NB4 (cell line): ENCODE measurements around the gene ELAC1.
"Not testable (repeated sequence)": the region's sequence is repeated elsewhere in the genome, so short reads cannot be mapped to it uniquely, and the experiment has no call there.

Experiments used
- DNase-seq: peaks from one replicate; pipeline ENCODE4 v3.0.0; 2010; ENCODE audit warnings: low read depth
- H3K4me3 ChIP-seq: one replicate; pipeline ENCODE4 v1.5.1; 2011; ENCODE audit warnings: mild to moderate bottlenecking, low read depth, low read length, moderate library complexity
- CTCF ChIP-seq: IDR thresholded peaks from one replicate; pipeline ENCODE4 v1.5.1; 2012; ENCODE audit warnings: low read depth, low read length
- MAX ChIP-seq: IDR thresholded peaks from 2 replicates; pipeline ENCODE4 v1.6.1; 2011; ENCODE audit warnings: low read depth, low read length
- MYC ChIP-seq: IDR thresholded peaks from 2 replicates; pipeline ENCODE4 v1.6.1; 2011; ENCODE audit warnings: low read depth, low read length
- POLR2A ChIP-seq: IDR thresholded peaks from 2 replicates; pipeline ENCODE4 v1.6.1; 2011; ENCODE audit warnings: mild to moderate bottlenecking; ENCODE audit not compliant: insufficient read length; ENCODE audit errors: extremely low read depth

Gene ELAC1

GRCh38 chr18:50961974-50962373, 5.9 kb upstream of the ELAC1 start:
- no peak overlapping the region for H3K4me3 ChIP-seq
- DNase-seq: no peak
- TF ChIP-seq MAX (no peak), POLR2A (no peak), CTCF (no peak), MYC (no peak)

- TF ChIP-seq MYC (no peak), CTCF (no peak), MAX (no peak)
- H3K4me3 ChIP-seq: peak overlapping the region; percentile 87
- DNase-seq: no peak
Observed at GRCh38 chr18:50969448-50969847, 1.6 kb downstream of the ELAC1 start.

DNA sequence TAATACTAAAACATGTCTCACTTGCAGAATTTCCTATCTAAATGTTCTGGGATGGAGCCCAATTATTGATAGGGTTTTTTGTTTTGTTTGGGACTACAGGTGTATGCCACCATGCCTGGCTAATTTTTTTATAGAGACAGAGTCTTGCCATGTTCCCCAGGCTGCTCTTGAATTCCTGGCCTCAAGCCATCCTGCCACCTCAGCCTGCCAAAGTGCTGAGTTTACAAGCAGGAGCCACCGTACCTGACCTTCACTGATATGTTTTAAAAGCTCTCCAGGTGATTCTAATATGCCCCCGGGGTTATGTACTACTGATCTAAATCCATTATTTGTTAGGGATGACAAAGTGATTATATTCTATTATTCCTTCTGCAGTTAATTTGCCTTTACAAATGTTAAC, 2.2 kb downstream of the ELAC1 start:
- no peak for DNase-seq
- no peak overlapping the region for H3K4me3 ChIP-seq
- TF ChIP-seq CTCF (no peak), MAX (no peak), MYC (no peak), POLR2A (no peak)

- DNase-seq: peak; percentile 28
- H3K4me3 ChIP-seq: not testable (repeated sequence)
Observed at GRCh38 chr18:50972404-50972803, 4.6 kb downstream of the ELAC1 start.

- DNase-seq: peak; percentile 67
- no peak overlapping the region for H3K4me3 ChIP-seq
- TF ChIP-seq MYC: no peak
- TF ChIP-seq MAX: peak; percentile 24; the same call in 1 of the 2 replicates
Observed at GRCh38 chr18:50973367-50974126, 5.7 kb downstream of the ELAC1 start.

- TF ChIP-seq MYC (no peak), CTCF (no peak), MAX (no peak), POLR2A (no peak)
Observed at GRCh38 chr18:50977037-50977760, 9.4 kb downstream of the ELAC1 start.

DNA sequence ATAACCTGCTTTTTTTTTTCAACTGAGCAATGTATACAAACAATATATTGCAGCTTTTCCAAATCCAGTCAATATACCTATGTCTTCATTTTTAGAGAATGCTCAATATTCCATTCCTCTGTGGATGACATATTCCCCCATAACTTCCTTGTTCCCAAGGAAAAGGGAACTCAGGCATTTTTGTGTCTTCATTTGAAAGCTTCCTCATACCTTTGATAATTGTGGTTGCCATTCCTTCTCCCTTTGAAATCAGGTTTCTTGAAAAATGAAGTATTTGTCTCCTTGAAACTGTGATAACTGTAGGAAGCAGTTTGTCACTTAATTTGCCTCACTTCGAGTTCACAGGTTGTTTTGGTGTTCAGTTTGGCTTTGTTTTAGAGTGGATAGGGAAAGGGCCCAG, 13.5 kb downstream of the ELAC1 start:
- no peak for TF ChIP-seq MYC
- TF ChIP-seq POLR2A: no peak
- no peak for TF ChIP-seq CTCF
- TF ChIP-seq MAX: no peak
- no peak overlapping the region for H3K4me3 ChIP-seq
- no peak for DNase-seq

More at GRCh38 chr18:50977037-50977760, 9.4 kb downstream of the ELAC1 start:
- no peak for DNase-seq
- H3K4me3 ChIP-seq: no peak overlapping the region
